Transverse colon (tissue), 4 donors: Measurements from ENCODE around the gene RPTOR. TPM values are rescaled to one million over a fixed set of nuclear protein-coding genes. Genes with fewer than 3 reads are reported as not detected.
A peak's percentile ranks its signal among the peaks of the same experiment; 100 is the strongest.

Experiments
- DNase-seq: peaks from one replicate; pipeline ENCODE4 v3.0.0-alpha.2; 2019
- H3K27ac ChIP-seq, 4 donors: fragments of 200-600 bp; sonication (generic); 2 replicates each; pipeline ENCODE4 v1.5.1; 2016 to 2018; ENCODE audit warnings: inconsistent platforms in 4 of 4
- H3K27me3 ChIP-seq: fragments of 200-600 bp; sonication (generic); 2 replicates; pipeline ENCODE4 v1.5.1; 2017; ENCODE audit warnings: inconsistent platforms
- H3K36me3 ChIP-seq, 4 donors: fragments of 200-600 bp; sonication (generic); 2 replicates each; pipeline ENCODE4 v1.5.1; 2017 to 2019; ENCODE audit warnings: inconsistent platforms in 4 of 4
- H3K4me1 ChIP-seq, 4 donors: fragments of 200-600 bp; sonication (generic); 2 replicates each; pipeline ENCODE4 v1.5.1; 2017 to 2020; ENCODE audit warnings: inconsistent platforms in 4 of 4
- H3K4me3 ChIP-seq, 4 donors: fragments of 200-600 bp; sonication (generic); 1 replicate in 1 of 4; 2 replicates in 3 of 4; pipeline versions ENCODE4 v1.5.1 to v1.6.1; 2017 to 2019; ENCODE audit warnings: inconsistent platforms in 4 of 4
- H3K9me3 ChIP-seq, 2 donors: fragments of 200-600 bp; sonication (generic); 2 replicates each; pipeline ENCODE4 v1.5.1; 2017 to 2019; ENCODE audit warnings: inconsistent platforms in 2 of 2
- CTCF ChIP-seq, 5 experiments: fragments of 200-600 bp in 3 of 5; fragments of 450-650 bp in 2 of 5; sonication (generic) in 3 of 5; IDR thresholded peaks; 1 replicate in 2 of 5; 2 replicates in 3 of 5; pipeline ENCODE4 v1.5.1; 2016 to 2017; ENCODE audit warnings: antibody characterized with exemption in 5 of 5, inconsistent platforms in 3 of 5, mild to moderate bottlenecking in 2 of 5, moderate library complexity in 1 of 5
- EP300 ChIP-seq: sonication (generic); formaldehyde crosslinking; IDR thresholded peaks from one replicate; pipeline ENCODE4 v1.6.1; 2017; ENCODE audit warnings: antibody characterized with exemption, low read depth
- POLR2A ChIP-seq: fragments of 450-650 bp; IDR thresholded peaks from one replicate; pipeline ENCODE4 v1.6.1; 2016; ENCODE audit warnings: antibody characterized with exemption, mild to moderate bottlenecking, moderate library complexity
- POLR2AphosphoS5 ChIP-seq, 3 donors: sonication (generic); formaldehyde crosslinking; IDR thresholded peaks; one replicate each; pipeline ENCODE4 v1.6.1; 2016; ENCODE audit warnings: antibody characterized with exemption in 3 of 3
- WGBS, 2 donors: methylation state at CpG; one replicate each; pipeline ENCODE4 v1.1.5; 2018; ENCODE audit warnings: low coverage in 1 of 2; 5-methylcytosine and 5-hydroxymethylcytosine counted together
- in situ Hi-C, 4 donors: fragments of 200-750 bp; cut with MboI; loops; one replicate each; pipeline versions ENCODE4 v1.15.0 to v1.15.1; 2017; ENCODE audit warnings: low sequenced_read_pairs in 3 of 4, low pct_ligation_motif_present in 1 of 4, low pct_unique_long_range_greater_than_20kb in 1 of 4
- intact Hi-C: fragments of 100-400 bp; cut with DNase I; formaldehyde crosslinking; loops from one replicate; pipeline ENCODE4 v1.15.1; 2023; ENCODE audit warnings: low total_unique reads
- total RNA-seq, 4 donors: library from RNA; depleted of rRNA; stranded (reverse); fragments of >200 nt; gene quantifications; one replicate each; pipeline ENCODE4 v1.1.0, GENCODE V29; 2016

Gene RPTOR
- total RNA-seq, 4 donors from 2014 or later = 28.9 to 79.3 (median 48.0) TPM

GRCh38 chr17:80790021-80790765 is 245.6 kb downstream of the RPTOR start:
- DNase-seq = no peak
- no peaks in the 10 kb centered on the region for H3K36me3 ChIP-seq
- H3K4me3 ChIP-seq = no peak overlapping the region
- in situ Hi-C loops (no loop called here), intact Hi-C loops (no loop called here)
- TF ChIP-seq CTCF (IDR thresholded peaks at IDR 0.05) (no peak), POLR2A (no peak), EP300 (no peak), POLR2AphosphoS5 (IDR thresholded peaks at IDR 0.05) (no peak)
- WGBS, 2 donors = 67 to 79% methylated on average over 8 to 13 of the region's 13 CpGs
- peak overlapping the region; percentile 27 to 68 (median 46) for H3K27ac ChIP-seq
- no peaks in the 10 kb centered on the region for H3K27me3 ChIP-seq
- no peaks in the 10 kb centered on the region for H3K9me3 ChIP-seq
- peaks cover 13 to 51% (median 18%) of the 10 kb centered on the region in 4 donors for H3K4me1 ChIP-seq

DNA sequence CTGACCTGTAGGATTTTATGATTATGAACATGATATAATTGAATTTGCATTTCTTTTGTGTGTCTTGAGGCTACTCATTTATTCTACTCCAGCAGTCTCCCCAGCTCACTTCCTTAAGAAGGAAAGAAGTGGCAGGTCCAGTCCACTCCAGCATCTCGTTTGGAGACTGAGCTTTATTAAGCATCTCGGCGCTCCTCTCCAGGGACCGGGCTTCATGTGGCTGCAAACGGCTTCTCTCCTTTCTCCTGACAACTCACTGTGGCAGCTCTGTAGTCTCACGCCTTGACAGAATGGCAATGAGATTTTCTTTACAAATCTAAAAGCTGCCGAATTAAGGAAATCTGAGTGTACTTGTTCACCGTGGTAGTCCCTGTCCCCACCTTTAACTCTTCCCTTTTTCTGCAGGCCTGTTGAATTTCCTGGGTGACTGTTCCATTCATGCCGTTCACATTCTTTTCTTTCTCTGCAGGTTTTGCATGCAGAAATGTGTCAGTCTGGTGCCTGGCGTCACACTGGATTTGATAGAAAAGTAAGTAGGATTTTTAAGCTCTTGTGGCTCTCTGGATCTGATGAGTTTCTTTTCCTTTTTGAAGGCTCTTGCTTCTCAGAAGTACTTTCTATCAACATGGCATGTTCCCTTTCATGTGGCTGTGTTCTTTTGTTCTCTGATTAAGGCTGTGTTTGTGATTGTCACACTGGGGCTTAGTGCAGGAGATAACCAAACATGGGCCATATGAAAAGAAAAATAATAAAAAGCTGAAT is 246.5 kb downstream of the RPTOR start:
- intact Hi-C loops = no loop called here
- Histone ChIP-seq H3K4me3 (no peak overlapping the region), H3K36me3 (no peaks in the 10 kb centered on the region), H3K27ac (peak overlapping the region; percentile 75 to 79 (median 78)), H3K4me1 (peaks cover 13 to 55% (median 25%) of the 10 kb centered on the region in 4 donors), H3K27me3 (no peaks in the 10 kb centered on the region), H3K9me3 (no peaks in the 10 kb centered on the region)
- in situ Hi-C loops = no loop called here
- WGBS, 2 donors = 60 to 81% methylated on average over 1 to 10 of the region's 10 CpGs
- TF ChIP-seq EP300 = no peak
- TF ChIP-seq POLR2A = no peak
- no peak for TF ChIP-seq CTCF (IDR thresholded peaks at IDR 0.05)
- TF ChIP-seq POLR2AphosphoS5 (IDR thresholded peaks at IDR 0.05) = no peak
- DNase-seq = no peak

DNA sequence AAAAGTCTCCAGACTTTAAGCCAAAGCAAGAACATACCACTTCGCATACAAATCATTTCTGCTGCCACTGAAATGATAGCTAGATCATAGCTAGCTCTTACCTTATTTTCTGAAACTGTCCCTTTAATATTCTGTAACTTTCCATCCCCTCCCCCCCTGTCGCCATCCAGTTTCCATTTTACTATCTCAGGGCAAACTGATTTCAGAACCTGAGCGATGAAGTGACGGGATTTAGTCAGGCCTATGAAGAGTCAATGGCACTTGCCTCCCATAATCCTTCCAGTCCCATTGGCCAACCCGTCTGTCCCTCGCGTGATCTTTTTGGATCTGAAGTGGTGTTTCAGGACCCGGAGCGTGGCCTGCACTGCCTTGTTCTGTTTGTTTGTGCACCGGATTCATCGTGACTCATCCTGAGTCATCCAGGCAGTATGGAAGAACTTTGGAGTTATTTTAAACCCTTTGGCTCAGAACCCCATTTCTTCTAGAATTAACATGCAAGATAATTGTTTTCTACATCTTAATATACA is 247.2 kb downstream of the RPTOR start:
- 58 to 77% methylated on average over 2 to 11 of the region's 11 CpGs for WGBS, 2 donors
- peaks cover 13 to 60% (median 26%) of the 10 kb centered on the region in 4 donors for H3K4me1 ChIP-seq
- intact Hi-C loops (no loop called here), in situ Hi-C loops (no loop called here)
- TF ChIP-seq POLR2A (no peak), POLR2AphosphoS5 (IDR thresholded peaks at IDR 0.05) (peak; percentile 16 to 72 (median 69))
- no peaks in the 10 kb centered on the region for H3K27me3 ChIP-seq
- H3K27ac ChIP-seq = peak overlapping the region; percentile 75 to 79 (median 78)
- no peaks in the 10 kb centered on the region for H3K36me3 ChIP-seq
- H3K9me3 ChIP-seq = no peaks in the 10 kb centered on the region
- DNase-seq = peak; percentile 55
- no peak overlapping the region for H3K4me3 ChIP-seq

DNA sequence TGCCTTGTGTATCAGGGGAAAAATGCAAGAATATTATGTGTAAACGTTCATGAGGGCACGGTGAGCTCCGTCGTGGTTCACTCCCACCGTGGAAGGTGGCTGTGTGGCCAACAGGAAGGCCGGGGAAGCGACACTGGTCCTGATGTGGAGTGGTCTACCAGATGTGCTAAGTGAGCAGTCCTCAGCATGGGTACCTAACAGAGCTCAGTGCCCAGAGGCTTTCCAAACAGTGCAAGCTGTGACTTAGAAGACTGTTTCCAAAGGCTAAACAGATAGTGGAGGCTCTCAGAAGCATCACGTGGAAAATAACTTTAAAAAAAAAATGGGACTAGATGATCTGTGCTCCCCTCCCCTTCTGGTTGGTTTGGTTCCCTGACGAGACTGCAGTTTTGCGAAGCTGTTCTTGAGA is 247.7 kb downstream of the RPTOR start:
- TF ChIP-seq EP300 (no peak), CTCF (IDR thresholded peaks at IDR 0.05) (no peak), POLR2AphosphoS5 (IDR thresholded peaks at IDR 0.05) (no peak), POLR2A (no peak)
- Histone ChIP-seq H3K27me3 (no peaks in the 10 kb centered on the region), H3K36me3 (no peaks in the 10 kb centered on the region), H3K27ac (peak overlapping the region; percentile 75 to 79 (median 78)), H3K4me3 (no peak overlapping the region), H3K9me3 (no peaks in the 10 kb centered on the region), H3K4me1 (peaks cover 13 to 65% (median 26%) of the 10 kb centered on the region in 4 donors)
- 69 to 96% methylated on average over 3 to 10 of the region's 10 CpGs for WGBS, 2 donors
- no peak for DNase-seq
- intact Hi-C loops (no loop called here), in situ Hi-C loops (no loop called here)
